Transverse colon (tissue), 4 donors: ENCODE measurements around the gene ART1.

Experiments
- POLR2AphosphoS5 ChIP-seq, 3 donors: sonication (generic); formaldehyde crosslinking; IDR thresholded peaks; one replicate each; pipeline ENCODE4 v1.6.1; 2016; ENCODE audit warnings: antibody characterized with exemption in 3 of 3
- TF ChIP-seq, protein P1 (sequence below), 5 experiments: fragments of 200-600 bp in 3 of 5; fragments of 450-650 bp in 2 of 5; sonication (generic) in 3 of 5; IDR thresholded peaks; 1 replicate in 2 of 5; 2 replicates in 3 of 5; pipeline ENCODE4 v1.5.1; 2016 to 2017; ENCODE audit warnings: antibody characterized with exemption in 5 of 5, inconsistent platforms in 3 of 5, mild to moderate bottlenecking in 2 of 5, moderate library complexity in 1 of 5

DNA sequence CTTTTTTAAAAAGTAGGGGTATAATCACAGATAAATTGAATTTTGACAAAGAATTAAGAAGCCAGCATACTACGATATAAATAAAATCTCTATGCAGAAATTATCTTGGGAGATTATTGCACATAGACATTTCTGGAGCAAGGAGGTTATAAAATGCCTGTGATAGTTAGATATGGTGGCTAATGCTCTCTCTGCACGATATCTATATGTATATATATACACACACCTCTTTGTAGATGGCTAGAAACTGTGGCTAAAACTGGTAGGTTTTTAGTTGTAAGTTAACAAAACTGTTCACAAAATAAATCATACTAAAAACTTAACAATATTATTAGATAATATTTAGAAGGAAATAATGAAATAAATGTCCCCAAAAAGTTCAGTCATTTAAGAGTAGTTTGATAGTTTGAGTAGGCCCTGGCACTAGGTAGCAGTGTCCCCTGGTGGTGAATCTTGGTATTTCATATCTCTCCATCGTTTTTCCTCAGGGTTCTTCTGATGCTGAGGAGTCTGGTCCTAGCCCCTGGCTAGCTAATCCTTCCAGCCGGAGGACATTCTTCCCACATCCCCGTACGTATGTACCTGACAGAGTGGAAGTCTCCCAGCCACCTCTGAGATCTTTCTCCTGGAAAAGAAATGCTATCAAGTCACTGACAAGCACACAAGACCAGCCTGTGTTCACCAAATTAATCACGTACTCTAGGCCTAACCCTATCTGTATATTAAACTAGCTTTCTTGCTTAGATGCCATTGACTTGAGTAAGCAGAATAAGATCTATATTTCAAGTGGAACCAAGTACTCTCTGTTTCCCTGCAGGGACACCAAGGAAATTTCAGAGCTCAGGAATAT lies 35.3 kb upstream of the ART1 start:
- TF ChIP-seq, protein P1, sequence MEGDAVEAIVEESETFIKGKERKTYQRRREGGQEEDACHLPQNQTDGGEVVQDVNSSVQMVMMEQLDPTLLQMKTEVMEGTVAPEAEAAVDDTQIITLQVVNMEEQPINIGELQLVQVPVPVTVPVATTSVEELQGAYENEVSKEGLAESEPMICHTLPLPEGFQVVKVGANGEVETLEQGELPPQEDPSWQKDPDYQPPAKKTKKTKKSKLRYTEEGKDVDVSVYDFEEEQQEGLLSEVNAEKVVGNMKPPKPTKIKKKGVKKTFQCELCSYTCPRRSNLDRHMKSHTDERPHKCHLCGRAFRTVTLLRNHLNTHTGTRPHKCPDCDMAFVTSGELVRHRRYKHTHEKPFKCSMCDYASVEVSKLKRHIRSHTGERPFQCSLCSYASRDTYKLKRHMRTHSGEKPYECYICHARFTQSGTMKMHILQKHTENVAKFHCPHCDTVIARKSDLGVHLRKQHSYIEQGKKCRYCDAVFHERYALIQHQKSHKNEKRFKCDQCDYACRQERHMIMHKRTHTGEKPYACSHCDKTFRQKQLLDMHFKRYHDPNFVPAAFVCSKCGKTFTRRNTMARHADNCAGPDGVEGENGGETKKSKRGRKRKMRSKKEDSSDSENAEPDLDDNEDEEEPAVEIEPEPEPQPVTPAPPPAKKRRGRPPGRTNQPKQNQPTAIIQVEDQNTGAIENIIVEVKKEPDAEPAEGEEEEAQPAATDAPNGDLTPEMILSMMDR (IDR thresholded peaks at IDR 0.05), result peak; percentile 85 to 92 (median 86)
- no peak for TF ChIP-seq POLR2AphosphoS5 (IDR thresholded peaks at IDR 0.05)
